SU-DHL-6 (cell line): ENCODE results near the gene ITIH4.

Source experiments
- H2AFZ ChIP-seq: fragments of 200-600 bp; sonication (generic); 2 replicates; pipeline ENCODE4 v1.6.1; 2014; ENCODE audit warnings: low read depth, mild to moderate bottlenecking, moderate library complexity, mixed read lengths, antibody characterized with exemption, low read length; ENCODE audit not compliant: severe bottlenecking
- H3F3A ChIP-seq: fragments of 200-600 bp; shearing (Covaris generic); 2 replicates; pipeline ENCODE4 v1.6.0; 2016; ENCODE audit warnings: antibody characterized with exemption, mild to moderate bottlenecking; ENCODE audit not compliant: insufficient read depth
- H3K27ac ChIP-seq: fragments of 200-600 bp; sonication (generic); 2 replicates; pipeline ENCODE4 v1.5.1; 2016; ENCODE audit warnings: low read depth, mild to moderate bottlenecking, low read length, moderate library complexity, mixed read lengths
- H3K27me3 ChIP-seq: fragments of 200-600 bp; sonication (generic), shearing (Covaris generic); 2 replicates; pipeline ENCODE4 v1.6.0; 2014; ENCODE audit warnings: mild to moderate bottlenecking, low read length
- H3K36me3 ChIP-seq: fragments of 200-600 bp; sonication (generic); 2 replicates; pipeline ENCODE4 v1.6.1; 2014; ENCODE audit warnings: mild to moderate bottlenecking, low read length, mixed read lengths
- H3K4me2 ChIP-seq: fragments of 300-600, 200-600 bp; shearing (Covaris generic), sonication (generic); 2 replicates; pipeline ENCODE4 v1.6.0; 2014; ENCODE audit warnings: low read length, low read depth, mild to moderate bottlenecking; ENCODE audit not compliant: poor library complexity, severe bottlenecking
- H3K4me3 ChIP-seq: fragments of 200-600 bp; sonication (generic); 2 replicates; pipeline ENCODE4 v1.5.1; 2014; ENCODE audit warnings: antibody characterized with exemption, low read length, mild to moderate bottlenecking, mixed read lengths; ENCODE audit not compliant: insufficient read depth, poor library complexity, severe bottlenecking
- H3K79me2 ChIP-seq: fragments of 200-600 bp; sonication (generic); 2 replicates; pipeline ENCODE4 v1.6.1; 2014; ENCODE audit warnings: mild to moderate bottlenecking, low read length, moderate library complexity; ENCODE audit not compliant: insufficient read depth
- H3K9ac ChIP-seq: fragments of 200-600 bp; sonication (generic); 2 replicates; pipeline ENCODE4 v1.7.0; 2014; ENCODE audit warnings: mild to moderate bottlenecking, low read length
- H3K9me2 ChIP-seq: fragments of 200-600 bp; sonication (generic); replicated peaks from 2 replicates; pipeline ENCODE4 v1.6.1; 2014; ENCODE audit warnings: low read length; ENCODE audit not compliant: insufficient read depth
- H3K9me3 ChIP-seq: fragments of 200-600 bp; sonication (generic); 2 replicates; pipeline ENCODE4 v1.6.1; 2014; ENCODE audit warnings: low read length, mixed read lengths; ENCODE audit not compliant: insufficient read depth
- H4K20me1 ChIP-seq: fragments of 200-600 bp; sonication (generic); 2 replicates; pipeline ENCODE4 v1.6.1; 2014; ENCODE audit warnings: low read depth, mild to moderate bottlenecking, antibody characterized with exemption, low read length, moderate library complexity, mixed read lengths
- EZH2phosphoT487 ChIP-seq: fragments of 200-600 bp; sonication (generic), shearing (Covaris generic); conservative IDR thresholded peaks from 2 replicates; pipeline ENCODE4 v1.6.1; 2018; ENCODE audit warnings: mild to moderate bottlenecking, antibody characterized with exemption, low read length, moderate library complexity, mixed read lengths
- TF ChIP-seq, protein P1 (sequence below): fragments of 200-600 bp; sonication (generic); IDR thresholded peaks from one replicate; pipeline ENCODE4 v1.5.1; 2017; ENCODE audit warnings: antibody characterized with exemption, mild to moderate bottlenecking, low read length, moderate library complexity; ENCODE audit not compliant: insufficient read depth, poor library complexity, severe bottlenecking

The ITIH4 gene

DNA sequence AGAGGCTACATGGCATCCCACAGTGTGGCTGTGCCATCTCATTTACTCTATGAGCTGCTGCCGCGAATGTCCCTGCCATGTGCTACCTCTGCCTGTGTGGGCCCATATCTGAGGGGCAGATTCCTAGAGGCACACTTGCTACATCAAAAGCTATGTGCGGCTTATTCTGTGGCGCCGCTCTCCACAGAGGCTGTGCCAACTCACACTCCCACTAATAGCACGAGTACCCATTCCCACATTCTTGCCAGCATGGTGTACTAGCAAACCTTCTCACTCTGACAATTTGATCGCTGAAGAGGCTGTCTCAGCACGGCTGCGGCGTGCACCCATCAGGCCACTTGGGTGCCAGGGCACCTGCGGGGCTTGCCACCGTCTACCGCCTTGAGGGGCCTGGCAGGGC lies 35.5 kb upstream of the ITIH4 start:
- no peaks in the 10 kb centered on the region for H3K27me3 ChIP-seq
- H2AFZ ChIP-seq, result no peak overlapping the region
- H3K27ac ChIP-seq, result no peak overlapping the region
- no peak overlapping the region for H3K4me2 ChIP-seq
- no peaks in the 10 kb centered on the region for H3K79me2 ChIP-seq
- no peaks in the 10 kb centered on the region for H3K36me3 ChIP-seq
- no peak overlapping the region for H3K4me3 ChIP-seq
- no peaks in the 10 kb centered on the region for H3K9me2 ChIP-seq
- no peak overlapping the region for H3K9ac ChIP-seq
- TF ChIP-seq, protein P1, sequence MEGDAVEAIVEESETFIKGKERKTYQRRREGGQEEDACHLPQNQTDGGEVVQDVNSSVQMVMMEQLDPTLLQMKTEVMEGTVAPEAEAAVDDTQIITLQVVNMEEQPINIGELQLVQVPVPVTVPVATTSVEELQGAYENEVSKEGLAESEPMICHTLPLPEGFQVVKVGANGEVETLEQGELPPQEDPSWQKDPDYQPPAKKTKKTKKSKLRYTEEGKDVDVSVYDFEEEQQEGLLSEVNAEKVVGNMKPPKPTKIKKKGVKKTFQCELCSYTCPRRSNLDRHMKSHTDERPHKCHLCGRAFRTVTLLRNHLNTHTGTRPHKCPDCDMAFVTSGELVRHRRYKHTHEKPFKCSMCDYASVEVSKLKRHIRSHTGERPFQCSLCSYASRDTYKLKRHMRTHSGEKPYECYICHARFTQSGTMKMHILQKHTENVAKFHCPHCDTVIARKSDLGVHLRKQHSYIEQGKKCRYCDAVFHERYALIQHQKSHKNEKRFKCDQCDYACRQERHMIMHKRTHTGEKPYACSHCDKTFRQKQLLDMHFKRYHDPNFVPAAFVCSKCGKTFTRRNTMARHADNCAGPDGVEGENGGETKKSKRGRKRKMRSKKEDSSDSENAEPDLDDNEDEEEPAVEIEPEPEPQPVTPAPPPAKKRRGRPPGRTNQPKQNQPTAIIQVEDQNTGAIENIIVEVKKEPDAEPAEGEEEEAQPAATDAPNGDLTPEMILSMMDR, result no peak
- no peak for TF ChIP-seq EZH2phosphoT487
- H3K9me3 ChIP-seq, result no peaks in the 10 kb centered on the region
- no peaks in the 10 kb centered on the region for H4K20me1 ChIP-seq
- no peaks in the 10 kb centered on the region for H3F3A ChIP-seq

DNA sequence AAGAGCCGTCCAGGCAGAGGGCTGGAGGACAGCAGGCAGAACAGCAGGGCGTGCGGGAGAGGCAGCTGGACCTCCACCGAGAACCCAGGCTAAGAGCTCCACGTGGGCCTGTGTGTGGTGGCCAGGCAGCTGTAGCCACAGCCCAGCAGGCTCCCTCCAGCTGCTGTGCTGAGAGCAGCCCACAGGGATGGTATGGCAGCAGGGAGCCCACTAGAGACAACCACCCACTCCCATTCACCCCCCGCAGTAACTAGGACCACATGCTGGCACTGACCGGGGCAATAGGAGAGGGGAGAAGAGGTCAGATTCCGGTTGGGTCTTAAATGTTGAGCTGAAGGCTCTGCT lies 29.9 kb upstream of the ITIH4 start:
- TF ChIP-seq EZH2phosphoT487, result no peak
- TF ChIP-seq, protein P1, result no peak
- Histone ChIP-seq H3K36me3 (no peaks in the 10 kb centered on the region), H3F3A (no peaks in the 10 kb centered on the region), H2AFZ (no peak overlapping the region), H4K20me1 (no peaks in the 10 kb centered on the region), H3K9me3 (no peaks in the 10 kb centered on the region), H3K9me2 (no peaks in the 10 kb centered on the region), H3K27me3 (no peaks in the 10 kb centered on the region), H3K79me2 (no peaks in the 10 kb centered on the region), H3K4me2 (no peak overlapping the region), H3K9ac (no peak overlapping the region), H3K27ac (no peak overlapping the region), H3K4me3 (no peak overlapping the region)

DNA sequence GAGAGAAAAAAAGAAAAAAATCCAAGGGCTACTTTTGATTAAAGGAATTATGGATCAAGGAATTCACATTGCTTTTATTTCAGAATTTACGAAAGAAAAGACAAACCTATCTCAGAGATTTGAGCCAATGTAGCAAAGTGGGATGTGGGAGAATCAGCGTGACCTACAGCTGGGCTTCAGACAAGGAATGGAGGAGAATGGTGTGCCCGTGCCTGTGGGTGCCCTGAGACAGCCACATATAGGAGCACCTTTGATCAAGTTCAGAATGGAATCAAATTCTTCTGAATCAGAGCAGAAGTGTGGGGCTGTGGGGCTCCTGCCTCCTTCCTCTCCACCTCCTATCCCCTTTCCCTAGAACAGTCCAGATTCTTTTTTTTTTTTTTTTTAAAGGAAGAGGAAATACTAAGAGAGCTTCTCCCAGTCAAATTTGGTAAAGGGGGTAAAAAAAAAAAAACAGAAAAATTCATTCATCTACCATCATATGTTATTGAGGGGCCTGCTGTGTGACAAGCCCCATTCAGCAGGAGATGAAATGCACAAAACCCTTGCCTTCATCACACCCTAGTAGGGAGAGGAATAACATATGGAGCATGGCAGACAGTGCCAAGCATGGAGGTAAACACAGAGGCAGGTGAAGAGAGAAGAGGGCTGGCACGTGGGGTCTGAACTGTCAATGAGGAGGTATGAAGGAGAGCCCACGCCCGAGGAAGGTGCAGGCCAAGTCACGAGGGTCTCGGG lies 29.4 kb upstream of the ITIH4 start:
- Histone ChIP-seq H3K36me3 (no peaks in the 10 kb centered on the region), H3K9me3 (no peaks in the 10 kb centered on the region), H4K20me1 (no peaks in the 10 kb centered on the region), H3K27me3 (no peaks in the 10 kb centered on the region), H3K79me2 (no peaks in the 10 kb centered on the region), H3K27ac (no peak overlapping the region), H3K4me2 (no peak overlapping the region), H2AFZ (no peak overlapping the region), H3K9me2 (no peaks in the 10 kb centered on the region), H3F3A (no peaks in the 10 kb centered on the region), H3K9ac (no peak overlapping the region), H3K4me3 (no peak overlapping the region)
- TF ChIP-seq, protein P1, result no peak
- TF ChIP-seq EZH2phosphoT487, result no peak
